ENCODE data around the gene YES1. TPM values are rescaled to one million over a fixed set of nuclear protein-coding genes. Genes with fewer than 3 reads are reported as not detected.

The YES1 gene
- total and polyA plus RNA-seq, 2 of the 8 experiments (the other 6 are each of a cell fraction or from before 2014, with no cell fraction given), result 14.8 to 94.3 TPM

- peak overlapping the region; percentile 92 to 93 (median 92) for H3K4me3 ChIP-seq (ENCODE audit: extremely low read depth in 1 of 4, insufficient read depth in 2 of 4, low read depth in 3 of 4, low read length in 4 of 4)
- H3K9me3 ChIP-seq (ENCODE audit: insufficient read depth in 2 of 2, low read depth in 1 of 2, low read length in 1 of 2), result no peaks in the 10 kb centered on the region
- peak overlapping the region; percentile 36 to 93 (median 76) for H3K9ac ChIP-seq (replicated peaks in 1 of 4; ENCODE audit: extremely low read depth in 1 of 4, low read depth in 3 of 4, low read length in 3 of 4)
- DNase-seq (ENCODE audit: low read depth in 1 of 2, low spot score in 2 of 2) (no peak), FAIRE-seq (no peak)
- ChIA-PET POLR2A (ENCODE audit: partially characterized antibody) (interaction anchor here (0.6 to 1.7 kb wide), 9 partner anchors 11 to 176 kb away, joined by 3 to 8 read pairs (median 4); no protein-coding TSS in a partner anchor), CTCF (ENCODE audit: partially characterized antibody) (interaction anchor here (0.6 to 10.4 kb wide), 10 partner anchors 11 to 104 kb away, joined by 3 to 106 read pairs (median 4); partner anchors contain the start of gene ENOSF1)
- H3K36me3 ChIP-seq (ENCODE audit: control insufficient read depth in 2 of 4, insufficient read depth in 4 of 4, low read length in 3 of 4), result no peaks in the 10 kb centered on the region
- H4K8ac ChIP-seq (ENCODE audit: extremely low read depth, insufficient read depth, low read length), result peak overlapping the region; percentile 98; the same call in 1 of the 2 replicates
- H3K27me3 ChIP-seq (replicated peaks in 1 of 4; ENCODE audit: control insufficient read depth in 3 of 4, extremely low read depth in 1 of 4, insufficient read depth in 3 of 4, low read length in 3 of 4), result no peaks in the 10 kb centered on the region
- H2AFZ ChIP-seq (ENCODE audit: low read length), result peak overlapping the region; percentile 47
- H3K14ac ChIP-seq (ENCODE audit: insufficient read length), result no peak overlapping the region
- no peak overlapping the region for H3K23ac ChIP-seq (ENCODE audit: insufficient read length)
- H2AK5ac ChIP-seq (ENCODE audit: low read depth, low read length), result no peak overlapping the region
- H3K27ac ChIP-seq (ENCODE audit: low read depth, low read length), result peak overlapping the region; percentile 94
- peaks cover 0 to 3% (median 0%) of the 10 kb centered on the region in 4 experiments; a peak in 1 of 7 replicates for H3K4me1 ChIP-seq (replicated peaks in 1 of 4; ENCODE audit: control insufficient read depth in 3 of 4, insufficient read depth in 4 of 4, low read length in 3 of 4)
- no peak overlapping the region for H3K56ac ChIP-seq (replicated peaks; ENCODE audit: insufficient read length, low read depth, low read length)
- H2BK5ac ChIP-seq (ENCODE audit: low read depth, low read length), result peak overlapping the region; percentile 96
- peak overlapping the region; percentile 94 for H4K5ac ChIP-seq (ENCODE audit: insufficient read length, low read depth, low read length)
- H4K91ac ChIP-seq (replicated peaks; ENCODE audit: insufficient read length, low read length), result peak overlapping the region; percentile 49
- H3K79me1 ChIP-seq (ENCODE audit: low read depth, low read length), result no peaks in the 10 kb centered on the region
- peak overlapping the region; percentile 53; the same call in 1 of the 2 replicates for H2BK15ac ChIP-seq (ENCODE audit: low read length)
- no peak overlapping the region for H2BK120ac ChIP-seq (replicated peaks; ENCODE audit: low read depth, low read length)
- H3K4me2 ChIP-seq (ENCODE audit: insufficient read depth in 1 of 2, low read depth in 2 of 2, low read length in 2 of 2), result peak overlapping the region; percentile 88 to 90
- no peaks in the 10 kb centered on the region for H4K20me1 ChIP-seq (replicated peaks in 1 of 2; ENCODE audit: control insufficient read depth in 1 of 2, insufficient read depth in 2 of 2, low read length in 2 of 2)
- H2BK12ac ChIP-seq (ENCODE audit: low read depth, low read length), result peak overlapping the region; percentile 3; the same call in 1 of the 2 replicates
- WGBS, 2 experiments (ENCODE audit: extremely low coverage in 1 of 2, insufficient coverage in 1 of 2, insufficient read length in 1 of 2, insufficient replicate concordance in 2 of 2, low coverage in 1 of 2, low lambda C conversion rate in 2 of 2, missing lambda C conversion rate in 1 of 2), result 56% methylated on average over 18 of the region's 18 CpGs; no CpG with 5 or more reads in 1 of the 2 experiments
- peak overlapping the region; percentile 0 for H3K4ac ChIP-seq (replicated peaks; ENCODE audit: insufficient read length, low read depth, low read length)
- H3K23me2 ChIP-seq (ENCODE audit: low read depth, low read length), result peaks cover 6% of the 10 kb centered on the region; the same call in 1 of the 2 replicates
- peaks cover 13 to 31% of the 10 kb centered on the region in 2 experiments for H3K79me2 ChIP-seq (ENCODE audit: control insufficient read depth in 1 of 2, insufficient read depth in 2 of 2, low read length in 2 of 2)
- H3K18ac ChIP-seq (ENCODE audit: extremely low read depth, low read length), result peak overlapping the region; percentile 85
- 0 out of 2 replicates have a peak overlapping the region, but pooled peaks have one; percentile 6 for H2BK20ac ChIP-seq (ENCODE audit: low read length)
- TF ChIP-seq POLR2A (IDR thresholded peaks at IDR 0.05; ENCODE audit: control extremely low read depth in 1 of 2, low read depth in 2 of 2, low read length in 2 of 2), result no peak
- no peak for TF ChIP-seq KDM4A (IDR thresholded peaks at IDR 0.05; ENCODE audit: low read depth, low read length, severe bottlenecking)
- no peak for TF ChIP-seq CHD2 (IDR thresholded peaks at IDR 0.05; ENCODE audit: low read length)
- TF ChIP-seq CBX5 (IDR thresholded peaks at IDR 0.05; ENCODE audit: low read depth, low read length), result no peak
- TF ChIP-seq EGR1 (IDR thresholded peaks at IDR 0.05; ENCODE audit: borderline replicate concordance, low read depth, low read length), result no peak
- TF ChIP-seq, protein P1, sequence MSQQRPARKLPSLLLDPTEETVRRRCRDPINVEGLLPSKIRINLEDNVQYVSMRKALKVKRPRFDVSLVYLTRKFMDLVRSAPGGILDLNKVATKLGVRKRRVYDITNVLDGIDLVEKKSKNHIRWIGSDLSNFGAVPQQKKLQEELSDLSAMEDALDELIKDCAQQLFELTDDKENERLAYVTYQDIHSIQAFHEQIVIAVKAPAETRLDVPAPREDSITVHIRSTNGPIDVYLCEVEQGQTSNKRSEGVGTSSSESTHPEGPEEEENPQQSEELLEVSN (IDR thresholded peaks at IDR 0.05), result no peak
- no peak for TF ChIP-seq SP1 (IDR thresholded peaks at IDR 0.05; ENCODE audit: low read depth, low read length)
- no peak for TF ChIP-seq RFX5 (IDR thresholded peaks at IDR 0.05; ENCODE audit: borderline replicate concordance, low read depth, low read length)
- no peak for TF ChIP-seq GTF2F1 (IDR thresholded peaks at IDR 0.05; ENCODE audit: borderline replicate concordance, low read depth, low read length)
- no peak for TF ChIP-seq POU5F1 (IDR thresholded peaks at IDR 0.05; ENCODE audit: low read depth, low read length)
- TF ChIP-seq SUZ12 (IDR thresholded peaks at IDR 0.05; ENCODE audit: low read length), result no peak
Measured at GRCh38 chr18:813172-814071, 1.4 kb upstream of the YES1 start.
